ENCODE results near the gene CANX. TPM values are rescaled to one million over a fixed set of nuclear protein-coding genes. Genes with fewer than 3 reads are reported as not detected.

CANX gene
- total RNA-seq, 4 donors from 2014 or later: 171 to 324 (median 287) TPM

GRCh38 chr5:179764056-179764455 lies 65.3 kb downstream of the CANX start:
- TF ChIP-seq POLR2A (IDR thresholded peaks at IDR 0.05) (no peak), CTCF (IDR thresholded peaks at IDR 0.05) (no peak)
- Histone ChIP-seq H3K27ac (peak overlapping the region in 1 of 4 donors; percentile 55), H3K36me3 (peaks cover 0 to 33% (median 0%) of the 10 kb centered on the region in 3 donors), H3K27me3 (no peaks in the 10 kb centered on the region), H3K9me3 (no peaks in the 10 kb centered on the region), H3K4me1 (peaks cover 0 to 79% (median 10%) of the 10 kb centered on the region in 4 donors), H3K4me3 (no peak overlapping the region)
- no peak for DNase-seq

GRCh38 chr5:179765400-179765799 lies 66.6 kb downstream of the CANX start:
- Histone ChIP-seq H3K27ac (peak overlapping the region in 1 of 4 donors; percentile 61), H3K4me3 (no peak overlapping the region), H3K36me3 (peaks cover 0 to 47% (median 0%) of the 10 kb centered on the region in 3 donors), H3K9me3 (no peaks in the 10 kb centered on the region), H3K27me3 (no peaks in the 10 kb centered on the region), H3K4me1 (peaks cover 0 to 68% (median 10%) of the 10 kb centered on the region in 4 donors)
- TF ChIP-seq CTCF (IDR thresholded peaks at IDR 0.05) (no peak), POLR2A (IDR thresholded peaks at IDR 0.05) (no peak)
- no peak for DNase-seq

- peak overlapping the region in 1 of 4 donors; percentile 1 for H3K4me3 ChIP-seq
- H3K9me3 ChIP-seq: no peaks in the 10 kb centered on the region
- TF ChIP-seq CTCF (IDR thresholded peaks at IDR 0.05): no peak
- TF ChIP-seq POLR2A (IDR thresholded peaks at IDR 0.05): no peak
- no peak for DNase-seq
- peaks cover 0 to 65% (median 10%) of the 10 kb centered on the region in 4 donors for H3K4me1 ChIP-seq
- H3K27me3 ChIP-seq: no peaks in the 10 kb centered on the region
- H3K27ac ChIP-seq: peak overlapping the region in 3 of 4 donors; percentile 25 to 61 (median 54)
- peaks cover 0 to 55% (median 2%) of the 10 kb centered on the region in 3 donors for H3K36me3 ChIP-seq
Measured at GRCh38 chr5:179766021-179766725, 67.4 kb downstream of the CANX start.

- Histone ChIP-seq H3K36me3 (peaks cover 0 to 62% (median 5%) of the 10 kb centered on the region in 3 donors), H3K4me3 (peak overlapping the region in 1 of 4 donors; percentile 1), H3K9me3 (no peaks in the 10 kb centered on the region), H3K27me3 (no peaks in the 10 kb centered on the region), H3K27ac (peak overlapping the region in 3 of 4 donors; percentile 25 to 61 (median 54)), H3K4me1 (peaks cover 0 to 58% (median 7%) of the 10 kb centered on the region in 4 donors)
- DNase-seq: no peak
- peak in 1 of 2 donors; percentile 40 for TF ChIP-seq POLR2A (IDR thresholded peaks at IDR 0.05)
- TF ChIP-seq CTCF (IDR thresholded peaks at IDR 0.05): no peak
Measured at GRCh38 chr5:179766726-179767455, 68.1 kb downstream of the CANX start.

GRCh38 chr5:179767496-179768100 lies 68.8 kb downstream of the CANX start:
- Histone ChIP-seq H3K27ac (no peak overlapping the region), H3K36me3 (peaks cover 0 to 69% (median 5%) of the 10 kb centered on the region in 3 donors)

More at GRCh38 chr5:179767496-179768100, 68.8 kb downstream of the CANX start:
- Histone ChIP-seq H3K4me3 (no peak overlapping the region), H3K27me3 (no peaks in the 10 kb centered on the region), H3K9me3 (no peaks in the 10 kb centered on the region), H3K4me1 (peaks cover 0 to 51% (median 5%) of the 10 kb centered on the region in 4 donors)
- TF ChIP-seq POLR2A (IDR thresholded peaks at IDR 0.05) (no peak), CTCF (IDR thresholded peaks at IDR 0.05) (no peak)
- no peak for DNase-seq
